Uterus (tissue), 4 donors: ENCODE data around the gene CASKIN1. TPM values are rescaled to one million over a fixed set of nuclear protein-coding genes. Genes with fewer than 3 reads are reported as not detected.

Source experiments
- DNase-seq, 2 donors: peaks; one replicate each; pipeline ENCODE4 v3.0.0-alpha.2; 2019 to 2020
- H3K27ac ChIP-seq, 2 donors: fragments of 200-600 bp; sonication (generic); 1 replicate in 1 of 2; 2 replicates in 1 of 2; pipeline ENCODE4 v1.5.1; 2016 to 2018
- H3K27me3 ChIP-seq, 2 donors: fragments of 200-600 bp; sonication (generic); one replicate each; pipeline ENCODE4 v1.5.1; 2018 to 2019; ENCODE audit warnings: control low read depth in 1 of 2
- H3K36me3 ChIP-seq, 2 donors: fragments of 200-600 bp; sonication (generic); one replicate each; pipeline ENCODE4 v1.5.1; 2019; ENCODE audit warnings: control low read depth in 1 of 2
- H3K4me1 ChIP-seq, 2 donors: fragments of 200-600 bp; sonication (generic); one replicate each; pipeline ENCODE4 v1.5.1; 2018 to 2019; ENCODE audit warnings: control low read depth in 1 of 2
- H3K4me3 ChIP-seq, 2 donors: fragments of 200-600 bp; sonication (generic); 1 replicate in 1 of 2; 2 replicates in 1 of 2; pipeline ENCODE4 v1.5.1; 2018 to 2019; ENCODE audit warnings: mild to moderate bottlenecking in 1 of 2
- H3K9me3 ChIP-seq, 2 donors: fragments of 200-600 bp; sonication (generic); one replicate each; pipeline ENCODE4 v1.5.1; 2019; ENCODE audit warnings: control low read depth in 1 of 2
- POLR2A ChIP-seq, 2 donors: fragments of 450-650 bp; IDR thresholded peaks; one replicate each; pipeline ENCODE4 v1.6.1; 2016; ENCODE audit warnings: antibody characterized with exemption in 2 of 2, mild to moderate bottlenecking in 1 of 2, moderate library complexity in 1 of 2
- intact Hi-C: fragments of 100-400 bp; cut with DNase I; formaldehyde crosslinking; loops from one replicate; pipeline ENCODE4 v1.15.1; 2023; ENCODE audit warnings: low total_unique reads
- total RNA-seq, 4 donors: library from RNA; depleted of rRNA in 3 of 4; stranded (reverse); fragments of >200 nt in 3 of 4; gene quantifications; one replicate each; pipeline versions ENCODE4 v1.1.0 to v1.2.4, GENCODE V29; 2014 to 2023
- TF ChIP-seq, protein P1 (sequence below), 4 experiments: fragments of 200-600 bp in 2 of 4; fragments of 450-650 bp in 2 of 4; sonication (generic) in 2 of 4; IDR thresholded peaks; one replicate each; pipeline ENCODE4 v1.5.1; 2016 to 2019; ENCODE audit warnings: antibody characterized with exemption in 4 of 4, mild to moderate bottlenecking in 2 of 4, moderate library complexity in 1 of 4
- donor health status: DM: yes; HTN: yes; CAD: no.

CASKIN1 gene
- total RNA-seq, 4 donors from 2014 or later: 0.40 to 2.7 TPM; not detected in 2

DNA sequence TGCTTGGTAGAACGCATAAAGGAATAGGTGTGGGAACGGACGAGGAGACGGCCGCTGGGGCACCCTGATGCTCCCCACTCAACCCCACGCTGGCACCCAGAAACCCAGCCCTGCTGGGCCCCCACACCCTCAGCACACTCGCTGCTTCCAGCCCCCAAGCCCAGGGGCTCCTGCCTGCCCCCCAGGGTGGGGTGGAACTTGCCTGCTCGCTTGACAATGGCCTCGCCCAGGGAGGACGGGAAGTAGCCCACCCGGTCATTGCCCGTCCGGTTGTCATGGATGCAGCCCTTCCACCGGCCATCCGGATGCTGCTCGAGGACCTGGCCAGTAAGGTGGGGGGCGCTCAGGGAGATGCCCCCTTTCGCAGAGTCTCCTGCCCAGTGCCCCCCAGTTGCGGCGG, 9.9 kb downstream of the CASKIN1 start:
- no peak for DNase-seq
- H3K4me1 ChIP-seq: no peaks in the 10 kb centered on the region
- no peaks in the 10 kb centered on the region for H3K27me3 ChIP-seq
- no peak overlapping the region for H3K27ac ChIP-seq
- TF ChIP-seq, protein P1, sequence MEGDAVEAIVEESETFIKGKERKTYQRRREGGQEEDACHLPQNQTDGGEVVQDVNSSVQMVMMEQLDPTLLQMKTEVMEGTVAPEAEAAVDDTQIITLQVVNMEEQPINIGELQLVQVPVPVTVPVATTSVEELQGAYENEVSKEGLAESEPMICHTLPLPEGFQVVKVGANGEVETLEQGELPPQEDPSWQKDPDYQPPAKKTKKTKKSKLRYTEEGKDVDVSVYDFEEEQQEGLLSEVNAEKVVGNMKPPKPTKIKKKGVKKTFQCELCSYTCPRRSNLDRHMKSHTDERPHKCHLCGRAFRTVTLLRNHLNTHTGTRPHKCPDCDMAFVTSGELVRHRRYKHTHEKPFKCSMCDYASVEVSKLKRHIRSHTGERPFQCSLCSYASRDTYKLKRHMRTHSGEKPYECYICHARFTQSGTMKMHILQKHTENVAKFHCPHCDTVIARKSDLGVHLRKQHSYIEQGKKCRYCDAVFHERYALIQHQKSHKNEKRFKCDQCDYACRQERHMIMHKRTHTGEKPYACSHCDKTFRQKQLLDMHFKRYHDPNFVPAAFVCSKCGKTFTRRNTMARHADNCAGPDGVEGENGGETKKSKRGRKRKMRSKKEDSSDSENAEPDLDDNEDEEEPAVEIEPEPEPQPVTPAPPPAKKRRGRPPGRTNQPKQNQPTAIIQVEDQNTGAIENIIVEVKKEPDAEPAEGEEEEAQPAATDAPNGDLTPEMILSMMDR (IDR thresholded peaks at IDR 0.05): no peak
- TF ChIP-seq POLR2A (IDR thresholded peaks at IDR 0.05): no peak
- H3K4me3 ChIP-seq: no peak overlapping the region
- intact Hi-C loops: no loop called here
- H3K36me3 ChIP-seq: no peaks in the 10 kb centered on the region
- H3K9me3 ChIP-seq: no peaks in the 10 kb centered on the region

DNA sequence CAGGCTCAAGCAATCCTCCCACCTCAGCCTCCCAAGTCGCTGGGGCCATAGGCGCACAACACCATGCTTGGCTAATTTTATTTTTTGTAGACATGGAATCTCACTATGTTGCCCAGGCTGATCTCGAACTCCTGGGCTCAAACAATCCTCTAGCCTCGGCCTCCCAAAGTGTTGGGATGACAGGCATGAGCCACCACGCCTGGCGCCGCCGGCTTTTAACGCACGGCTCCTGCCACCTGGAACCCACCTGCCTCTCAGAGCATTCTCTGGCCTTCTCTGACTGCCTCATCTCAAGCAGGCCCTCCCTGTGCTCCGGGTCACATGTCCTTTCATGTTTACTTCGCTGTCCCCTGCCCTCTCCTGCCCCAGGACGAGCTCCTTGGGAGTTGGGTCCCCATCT, 10.3 kb downstream of the CASKIN1 start:
- Histone ChIP-seq H3K27me3 (no peaks in the 10 kb centered on the region), H3K27ac (no peak overlapping the region), H3K9me3 (no peaks in the 10 kb centered on the region), H3K4me3 (no peak overlapping the region), H3K4me1 (no peaks in the 10 kb centered on the region), H3K36me3 (no peaks in the 10 kb centered on the region)
- no peak for DNase-seq
- TF ChIP-seq POLR2A (IDR thresholded peaks at IDR 0.05): no peak
- TF ChIP-seq, protein P1 (IDR thresholded peaks at IDR 0.05): no peak
- intact Hi-C loops: no loop called here

DNA sequence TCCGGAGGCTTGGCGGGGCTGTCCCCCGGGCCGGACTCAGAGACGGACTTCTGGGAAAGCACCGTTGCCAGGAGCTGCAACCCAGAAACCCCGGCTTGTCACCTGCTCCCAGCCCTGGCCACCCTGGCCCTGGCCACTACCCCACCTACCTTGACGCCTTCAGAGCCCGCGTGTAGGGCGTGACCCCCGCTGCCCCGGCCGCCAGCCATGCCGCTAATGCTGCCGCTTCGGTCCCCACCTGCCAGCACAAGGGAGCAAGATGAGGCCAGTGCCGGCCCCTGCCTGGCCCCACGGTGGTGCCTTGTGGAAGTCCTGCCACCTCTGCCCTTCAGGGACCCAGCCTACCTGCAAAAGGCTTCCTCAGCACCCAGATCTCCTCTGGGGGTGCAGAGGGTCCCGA, 11.4 kb downstream of the CASKIN1 start:
- Histone ChIP-seq H3K27ac (no peak overlapping the region), H3K36me3 (no peaks in the 10 kb centered on the region), H3K4me3 (no peak overlapping the region), H3K9me3 (no peaks in the 10 kb centered on the region), H3K4me1 (no peaks in the 10 kb centered on the region), H3K27me3 (no peaks in the 10 kb centered on the region)
- TF ChIP-seq POLR2A (IDR thresholded peaks at IDR 0.05): no peak
- TF ChIP-seq, protein P1 (IDR thresholded peaks at IDR 0.05): no peak
- intact Hi-C loops: no loop called here
- DNase-seq: no peak

DNA sequence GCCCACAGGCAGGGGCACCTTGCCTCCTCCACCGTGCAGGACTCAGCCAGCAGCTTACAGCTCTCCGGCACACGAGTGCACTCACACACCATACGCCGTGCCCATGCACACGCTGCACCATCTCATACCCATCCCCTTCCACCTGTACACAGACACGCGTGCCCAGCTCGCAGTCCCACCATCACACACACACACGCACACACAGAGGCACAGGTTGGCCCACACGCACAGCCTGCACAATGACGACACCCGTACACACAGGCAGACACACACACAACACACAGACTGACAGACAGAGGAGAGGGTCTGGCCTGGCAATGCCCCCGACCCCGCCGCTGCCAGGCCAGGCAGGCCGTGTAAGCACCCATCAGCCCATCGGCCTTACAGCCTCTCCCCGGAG, 12.1 kb downstream of the CASKIN1 start:
- Histone ChIP-seq H3K27me3 (no peaks in the 10 kb centered on the region), H3K36me3 (no peaks in the 10 kb centered on the region), H3K4me3 (no peak overlapping the region), H3K27ac (no peak overlapping the region), H3K9me3 (no peaks in the 10 kb centered on the region), H3K4me1 (no peaks in the 10 kb centered on the region)
- DNase-seq: no peak
- intact Hi-C loops: no loop called here
- TF ChIP-seq, protein P1 (IDR thresholded peaks at IDR 0.05): no peak
- TF ChIP-seq POLR2A (IDR thresholded peaks at IDR 0.05): no peak

DNA sequence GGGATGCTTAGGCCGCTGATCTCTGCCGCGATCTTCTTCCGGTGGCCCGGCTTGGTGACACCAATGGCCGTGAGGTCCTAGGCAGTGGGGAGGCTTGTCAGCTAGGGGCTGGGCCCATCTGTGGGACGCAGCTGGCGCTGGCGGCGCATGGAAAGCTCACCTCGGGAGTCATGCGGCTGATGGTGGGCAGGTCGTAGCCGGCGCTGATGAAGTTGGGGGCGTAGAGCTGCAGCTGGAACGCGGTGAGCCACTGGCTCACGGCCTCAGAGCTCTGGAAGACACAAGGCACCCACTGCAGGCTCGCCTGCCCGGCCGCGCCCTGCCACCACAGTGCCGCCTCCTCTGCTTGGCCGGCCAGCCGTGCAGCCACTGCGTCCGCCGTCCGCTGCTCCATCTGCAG, 12.7 kb downstream of the CASKIN1 start:
- intact Hi-C loops: no loop called here
- no peak for DNase-seq
- Histone ChIP-seq H3K36me3 (no peaks in the 10 kb centered on the region), H3K9me3 (no peaks in the 10 kb centered on the region), H3K27ac (no peak overlapping the region), H3K4me3 (no peak overlapping the region), H3K27me3 (no peaks in the 10 kb centered on the region), H3K4me1 (no peaks in the 10 kb centered on the region)
- no peak for TF ChIP-seq POLR2A (IDR thresholded peaks at IDR 0.05)
- TF ChIP-seq, protein P1 (IDR thresholded peaks at IDR 0.05): no peak
